H1 (cell line): Measurements from ENCODE around the gene CFAP74. TPM values are rescaled to one million over a fixed set of nuclear protein-coding genes. Genes with fewer than 3 reads are reported as not detected.

Source experiments
- CTCF ChIA-PET: fragments of 300-600 bp; sonication (Branson Sonifier 250); formaldehyde crosslinking; loops from one replicate; lab custom pipeline; 2021; ENCODE audit not compliant: partially characterized antibody; lab: Charles Lee
- POLR2A ChIA-PET: fragments of 300-600 bp; sonication (Branson Sonifier 250); formaldehyde crosslinking; loops from one replicate; lab custom pipeline; 2021; ENCODE audit warnings: inconsistent platforms; ENCODE audit not compliant: partially characterized antibody; lab: Charles Lee
- DNase-seq, 2 experiments: peaks; one replicate each; pipeline versions ENCODE4 v3.0.0 to v3.0.0-alpha.2; 2010 to 2022; ENCODE audit warnings: low spot score in 2 of 2, low read depth in 1 of 2, mixed read lengths in 1 of 2
- FAIRE-seq: peaks from 2 replicates; lab custom pipeline; 2011; peaks lifted over from hg19 to GRCh38; lab: Jason Lieb, UNC
- H2AFZ ChIP-seq: 2 replicates; pipeline ENCODE4 v1.8.1; 2012; ENCODE audit warnings: low read length, inconsistent platforms
- H2AK5ac ChIP-seq: 2 replicates; pipeline ENCODE4 v1.6.1; 2013; ENCODE audit warnings: low read depth, low read length
- H2BK120ac ChIP-seq: replicated peaks from 2 replicates; pipeline ENCODE3; 2013; ENCODE audit warnings: low read depth, low read length, inconsistent platforms
- H2BK12ac ChIP-seq: 2 replicates; pipeline ENCODE4 v1.6.1; 2013; ENCODE audit warnings: low read depth, low read length
- H2BK15ac ChIP-seq: 2 replicates; pipeline ENCODE4 v1.6.1; 2013; ENCODE audit warnings: low read length
- H2BK20ac ChIP-seq: 2 replicates; pipeline ENCODE4 v1.6.1; 2013; ENCODE audit warnings: low read length
- H2BK5ac ChIP-seq: 2 replicates; pipeline ENCODE4 v1.6.1; 2013; ENCODE audit warnings: low read depth, low read length
- H3K14ac ChIP-seq: 2 replicates; pipeline ENCODE4 v1.6.1; 2013; ENCODE audit warnings: inconsistent platforms; ENCODE audit not compliant: insufficient read length
- H3K18ac ChIP-seq: 2 replicates; pipeline ENCODE4 v1.6.1; 2013; ENCODE audit warnings: low read length; ENCODE audit errors: extremely low read depth
- H3K23ac ChIP-seq: 2 replicates; pipeline ENCODE4 v1.6.1; 2013; ENCODE audit warnings: inconsistent platforms; ENCODE audit not compliant: insufficient read length
- H3K23me2 ChIP-seq: 2 replicates; pipeline ENCODE4 v1.6.1; 2013; ENCODE audit warnings: low read depth, low read length
- H3K27ac ChIP-seq: 2 replicates; pipeline ENCODE4 v1.6.1; 2011; ENCODE audit warnings: low read depth, low read length, inconsistent platforms
- H3K27me3 ChIP-seq, 4 experiments: replicated peaks in 1 of 4; 1 replicate in 1 of 4; 2 replicates in 3 of 4; pipeline versions ENCODE4 v1.6.1 to v1.8.1; 2011 to 2013; ENCODE audit warnings: low read length in 3 of 4, mild to moderate bottlenecking in 3 of 4, inconsistent platforms in 2 of 4, mixed read lengths in 2 of 4, moderate library complexity in 1 of 4; ENCODE audit not compliant: control insufficient read depth in 3 of 4, insufficient read depth in 3 of 4; ENCODE audit errors: extremely low read depth in 1 of 4
- H3K36me3 ChIP-seq, 4 experiments: 2 replicates each; pipeline versions ENCODE4 v1.6.1 to v1.8.1; 2011 to 2013; ENCODE audit warnings: mild to moderate bottlenecking in 4 of 4, low read length in 3 of 4, moderate library complexity in 2 of 4, control low read depth in 1 of 4, inconsistent platforms in 1 of 4; ENCODE audit not compliant: insufficient read depth in 4 of 4, control insufficient read depth in 2 of 4
- H3K4ac ChIP-seq: replicated peaks from 2 replicates; pipeline ENCODE3; 2013; ENCODE audit warnings: low read length, low read depth, mixed read lengths, inconsistent platforms; ENCODE audit not compliant: insufficient read length
- H3K4me1 ChIP-seq, 4 experiments: replicated peaks in 1 of 4; 1 replicate in 1 of 4; 2 replicates in 3 of 4; pipeline versions ENCODE4 v1.6.1 to v1.8.1; 2011 to 2013; ENCODE audit warnings: low read length in 3 of 4, inconsistent platforms in 2 of 4, mixed read lengths in 1 of 4; ENCODE audit not compliant: insufficient read depth in 4 of 4, control insufficient read depth in 3 of 4
- H3K4me2 ChIP-seq, 2 experiments: 2 replicates each; pipeline versions ENCODE4 v1.6.1 to v1.8.1; 2011 to 2013; ENCODE audit warnings: low read depth in 2 of 2, low read length in 2 of 2, control low read depth in 1 of 2, inconsistent platforms in 1 of 2, mild to moderate bottlenecking in 1 of 2; ENCODE audit not compliant: insufficient read depth in 1 of 2
- H3K4me3 ChIP-seq, 4 experiments: fragments of 200-600, 300-600 bp in 1 of 4; sonication (generic), shearing (Covaris generic), sonication (Bioruptor Twin) in 1 of 4; 2 replicates each; pipeline versions ENCODE4 v1.5.1 to v1.8.1; 2011 to 2016; ENCODE audit warnings: low read length in 4 of 4, low read depth in 3 of 4, control low read depth in 2 of 4, inconsistent platforms in 2 of 4, mild to moderate bottlenecking in 2 of 4, mixed read lengths in 1 of 4, moderate library complexity in 1 of 4; ENCODE audit not compliant: insufficient read depth in 2 of 4; ENCODE audit errors: extremely low read depth in 1 of 4
- H3K56ac ChIP-seq: replicated peaks from 2 replicates; pipeline ENCODE3; 2013; ENCODE audit warnings: low read depth, mild to moderate bottlenecking, mixed read lengths, low read length, inconsistent platforms; ENCODE audit not compliant: insufficient read length
- H3K79me1 ChIP-seq: 2 replicates; pipeline ENCODE4 v1.6.1; 2013; ENCODE audit warnings: low read depth, low read length, control low read depth
- H3K79me2 ChIP-seq, 2 experiments: 2 replicates each; pipeline versions ENCODE4 v1.6.1 to v1.8.1; 2012 to 2013; ENCODE audit warnings: low read length in 2 of 2, mild to moderate bottlenecking in 2 of 2, inconsistent platforms in 1 of 2; ENCODE audit not compliant: insufficient read depth in 2 of 2, control insufficient read depth in 1 of 2
- H3K9ac ChIP-seq, 4 experiments: replicated peaks in 1 of 4; 1 replicate in 1 of 4; 2 replicates in 3 of 4; pipeline versions ENCODE4 v1.6.1 to v1.8.1; 2011 to 2013; ENCODE audit warnings: low read depth in 3 of 4, low read length in 3 of 4, control low read depth in 2 of 4, mild to moderate bottlenecking in 2 of 4, moderate library complexity in 2 of 4, inconsistent platforms in 1 of 4; ENCODE audit errors: extremely low read depth in 1 of 4
- H3K9me3 ChIP-seq, 2 experiments: 2 replicates each; pipeline versions ENCODE4 v1.6.1 to v1.8.1; 2012 to 2013; ENCODE audit warnings: mild to moderate bottlenecking in 2 of 2, moderate library complexity in 2 of 2, control low read depth in 1 of 2, inconsistent platforms in 1 of 2, low read depth in 1 of 2, low read length in 1 of 2, mixed read lengths in 1 of 2; ENCODE audit not compliant: insufficient read depth in 2 of 2
- H4K20me1 ChIP-seq, 2 experiments: replicated peaks in 1 of 2; 2 replicates each; pipeline versions ENCODE3 to v1.8.1; 2011 to 2013; ENCODE audit warnings: inconsistent platforms in 2 of 2, low read length in 2 of 2, mild to moderate bottlenecking in 1 of 2; ENCODE audit not compliant: insufficient read depth in 2 of 2, control insufficient read depth in 1 of 2
- H4K5ac ChIP-seq: 2 replicates; pipeline ENCODE4 v1.6.1; 2013; ENCODE audit warnings: low read length, low read depth, mixed read lengths, inconsistent platforms; ENCODE audit not compliant: insufficient read length
- H4K8ac ChIP-seq: 2 replicates; pipeline ENCODE4 v1.8.0; 2013; ENCODE audit warnings: mild to moderate bottlenecking, moderate library complexity, low read length, inconsistent platforms; ENCODE audit not compliant: insufficient read depth; ENCODE audit errors: extremely low read depth
- H4K91ac ChIP-seq: replicated peaks from 2 replicates; pipeline ENCODE3; 2013; ENCODE audit warnings: low read length, mixed read lengths, inconsistent platforms; ENCODE audit not compliant: insufficient read length
- RAD21 ChIP-seq, 2 experiments: IDR thresholded peaks in 1 of 2; conservative IDR thresholded peaks in 1 of 2; 2 replicates each; pipeline ENCODE4 v1.6.1; 2011; ENCODE audit warnings: low read depth in 2 of 2, low read length in 2 of 2, improper control_type of control experiment in 1 of 2, inconsistent platforms in 1 of 2, mild to moderate bottlenecking in 1 of 2, moderate library complexity in 1 of 2
- SAP30 ChIP-seq: fragments of 300-600 bp; sonication (generic); IDR thresholded peaks from 2 replicates; pipeline ENCODE4 v1.7.1; 2012; ENCODE audit warnings: low read length, moderate library complexity, mild to moderate bottlenecking, inconsistent platforms; ENCODE audit not compliant: insufficient read depth, insufficient replicate concordance
- WGBS, 2 experiments: shearing (Covaris generic) in 1 of 2; methylation state at CpG; one replicate each; pipeline versions ENCODE4 v1.1.6 to v1.1.7; 2013 to 2015; ENCODE audit warnings: low lambda C conversion rate in 2 of 2, mixed read lengths in 2 of 2, inconsistent platforms in 1 of 2, low coverage in 1 of 2, missing lambda C conversion rate in 1 of 2; ENCODE audit not compliant: insufficient replicate concordance in 2 of 2, insufficient coverage in 1 of 2, insufficient read length in 1 of 2; ENCODE audit errors: extremely low coverage in 1 of 2, missing lambda C conversion rate in 1 of 2; 5-methylcytosine and 5-hydroxymethylcytosine counted together
- polyA plus RNA-seq, 7 experiments: library from polyadenylated mRNA; depleted of rRNA in 3 of 7; stranded (reverse) in 5 of 7; unstranded in 2 of 7; fragments of >200 nt in 5 of 7; fragments of 200-250 nt in 2 of 7; gene quantifications; 1 replicate in 5 of 7; 2 replicates in 1 of 7; 4 replicates in 1 of 7; pipeline versions ENCODE4 v1.2.1 to v1.2.3, GENCODE V29; 2011 to 2013; ENCODE audit warnings: missing spikeins in 2 of 7, mixed read lengths in 2 of 7
- total RNA-seq: library from RNA; stranded (reverse); fragmentation: NEBNext Ultra II Directional; extraction: Animal tissue kit (Norgen Biotek cat#: 25700); gene quantifications from 2 replicates; pipeline ENCODE4 v1.2.1, GENCODE V29; 2021

CFAP74 gene
- total and polyA plus RNA-seq, 2 of the 8 experiments (the other 6 are each of a cell fraction or from before 2014, with no cell fraction given), result 0.09 to 0.20 TPM

GRCh38 chr1:1954015-1954414 lies 49.6 kb downstream of the CFAP74 start:
- Histone ChIP-seq H4K91ac (no peak overlapping the region), H2BK12ac (no peak overlapping the region), H3K79me1 (no peaks in the 10 kb centered on the region), H3K23ac (no peak overlapping the region), H3K79me2 (no peaks in the 10 kb centered on the region), H3K4me1 (no peaks in the 10 kb centered on the region), H2BK15ac (no peak overlapping the region), H3K9me3 (peaks cover 0 to 5% of the 10 kb centered on the region in 2 experiments; a peak in 1 of 4 replicates), H3K18ac (no peak overlapping the region), H3K23me2 (no peaks in the 10 kb centered on the region), H3K36me3 (no peaks in the 10 kb centered on the region; a peak in 1 of 8 replicates), H3K4me3 (no peak overlapping the region), H2AK5ac (no peak overlapping the region), H3K27ac (no peak overlapping the region), H2BK5ac (no peak overlapping the region), H4K5ac (no peak overlapping the region), H4K20me1 (peaks cover 0 to 1% of the 10 kb centered on the region in 2 experiments), H2AFZ (no peak overlapping the region), H2BK120ac (no peak overlapping the region), H4K8ac (no peak overlapping the region), H3K56ac (no peak overlapping the region), H3K4me2 (no peak overlapping the region), H3K14ac (no peak overlapping the region), H2BK20ac (no peak overlapping the region), H3K9ac (no peak overlapping the region), H3K27me3 (no peaks in the 10 kb centered on the region; a peak in 1 of 7 replicates), H3K4ac (no peak overlapping the region)
- DNase-seq (no peak), FAIRE-seq (no peak)
- ChIA-PET POLR2A (no interaction called here), CTCF (interaction anchor here (0.9 to 15.6 kb wide), 9 partner anchors 9 to 127 kb away, joined by 3 to 249 read pairs (median 4); partner anchors contain the start of gene PRKCZ)
- WGBS, 2 experiments, result 91% methylated on average over 9 of the region's 9 CpGs; no CpG with 5 or more reads in 1 of the 2 experiments
- TF ChIP-seq RAD21 (IDR thresholded peaks at IDR 0.05 in 1 of 2, conservative IDR thresholded peaks at IDR 0.05 in 1 of 2; ENCODE audit: low read depth in 2 of 2, low read length in 2 of 2) (no peak), SAP30 (no peak)
